GM12878 (cell line): Measurements from ENCODE around the gene FEN1.

Experiments used
- EP300 ChIP-seq, 2 experiments: fragments of 150-350 bp in 1 of 2; IDR thresholded peaks; 2 replicates each; pipeline ENCODE4 v1.6.1; 2011 to 2012; ENCODE audit warnings: low read depth in 2 of 2, low read length in 2 of 2, borderline replicate concordance in 1 of 2, improper control_type of control experiment in 1 of 2, inconsistent platforms in 1 of 2; ENCODE audit not compliant: control insufficient read depth in 1 of 2
- FOXM1 ChIP-seq: IDR thresholded peaks from 2 replicates; pipeline ENCODE4 v1.6.1; 2012; ENCODE audit warnings: low read depth, mild to moderate bottlenecking, inconsistent platforms, low read length, moderate library complexity
- MXI1 ChIP-seq: fragments of 150-350 bp; IDR thresholded peaks from 2 replicates; pipeline ENCODE4 v1.6.1; 2011; ENCODE audit warnings: low read depth, mild to moderate bottlenecking, inconsistent platforms, low read length, improper control_type of control experiment
- NFYB ChIP-seq: IDR thresholded peaks from 2 replicates; pipeline ENCODE4 v1.6.1; 2011; ENCODE audit warnings: low read depth, mild to moderate bottlenecking, low read length, improper control_type of control experiment, moderate library complexity; ENCODE audit not compliant: insufficient read depth
- NR2C2 ChIP-seq: IDR thresholded peaks from 2 replicates; pipeline ENCODE4 v1.6.1; 2011; ENCODE audit warnings: borderline replicate concordance, low read depth; ENCODE audit not compliant: control insufficient read depth, insufficient read length
- POLR2A ChIP-seq: IDR thresholded peaks from 2 replicates; pipeline ENCODE4 v1.6.1; 2011; ENCODE audit warnings: low read depth, mild to moderate bottlenecking, low read length
- TARDBP ChIP-seq: IDR thresholded peaks from 2 replicates; pipeline ENCODE4 v1.6.1; 2016; ENCODE audit warnings: borderline replicate concordance
- TF ChIP-seq, protein P1 (sequence below), 3 experiments: IDR thresholded peaks in 2 of 3; conservative IDR thresholded peaks in 1 of 3; 2 replicates each; pipeline ENCODE4 v1.5.1; 2011; ENCODE audit warnings: low read depth in 3 of 3, low read length in 3 of 3, mild to moderate bottlenecking in 3 of 3, control low read depth in 2 of 3, moderate library complexity in 2 of 3, inconsistent platforms in 1 of 3, mixed read lengths in 1 of 3; ENCODE audit not compliant: control insufficient read depth in 2 of 3, insufficient read depth in 1 of 3; ENCODE audit errors: extremely low read depth in 1 of 3
- TF ChIP-seq, protein P2 (sequence below): IDR thresholded peaks from 2 replicates; pipeline ENCODE4 v1.6.1; 2012; ENCODE audit warnings: low read depth, low read length, improper control_type of control experiment
- TF ChIP-seq, protein P3 (sequence below): fragments of 450-650 bp; IDR thresholded peaks from 2 replicates; pipeline ENCODE4 v1.6.1; 2014; ENCODE audit warnings: mild to moderate bottlenecking
- TF ChIP-seq, protein P4 (sequence below): IDR thresholded peaks from 2 replicates; pipeline ENCODE4 v1.6.1; 2012; ENCODE audit warnings: low read length, inconsistent platforms
- TF ChIP-seq, protein P5 (sequence below): IDR thresholded peaks from 2 replicates; pipeline ENCODE4 v1.6.1; 2011; ENCODE audit warnings: borderline replicate concordance, low read depth, mild to moderate bottlenecking, moderate library complexity, mixed read lengths, low read length; ENCODE audit not compliant: insufficient read depth; ENCODE audit errors: extremely low read length

DNA sequence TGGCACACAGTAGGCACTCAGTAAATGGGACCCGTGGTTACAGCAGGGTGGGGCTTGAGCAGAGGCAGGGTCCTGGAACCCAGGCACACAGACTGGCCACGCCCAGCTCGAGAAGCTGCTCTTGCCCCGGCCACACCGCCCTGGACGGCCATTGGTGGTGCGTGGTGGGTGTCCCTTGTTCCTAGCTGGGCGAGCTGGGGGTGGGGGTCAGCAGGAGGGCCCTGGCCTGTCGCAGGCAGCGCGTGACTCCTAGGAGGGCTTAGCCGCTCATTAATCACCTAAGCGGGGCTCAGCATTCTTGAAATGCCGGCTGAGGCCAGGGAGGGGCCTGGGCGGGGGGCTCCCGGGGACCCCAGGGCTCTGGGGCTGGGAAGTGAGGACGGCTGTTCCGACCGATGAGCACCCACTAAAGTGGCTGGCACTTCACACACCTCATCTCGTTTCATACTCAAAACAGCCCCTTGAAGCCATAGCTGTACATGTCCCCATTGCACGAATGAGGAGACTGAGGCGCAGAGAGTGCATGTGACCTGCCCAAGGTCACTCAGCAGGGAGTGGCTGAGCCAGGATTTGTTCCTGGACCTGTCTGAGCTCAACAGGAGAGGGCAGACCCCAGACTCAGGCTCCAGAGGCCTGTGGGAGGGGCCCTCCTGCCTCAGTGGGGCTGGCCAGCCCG is 28.6 kb upstream of the FEN1 start:
- TF ChIP-seq, protein P1, sequence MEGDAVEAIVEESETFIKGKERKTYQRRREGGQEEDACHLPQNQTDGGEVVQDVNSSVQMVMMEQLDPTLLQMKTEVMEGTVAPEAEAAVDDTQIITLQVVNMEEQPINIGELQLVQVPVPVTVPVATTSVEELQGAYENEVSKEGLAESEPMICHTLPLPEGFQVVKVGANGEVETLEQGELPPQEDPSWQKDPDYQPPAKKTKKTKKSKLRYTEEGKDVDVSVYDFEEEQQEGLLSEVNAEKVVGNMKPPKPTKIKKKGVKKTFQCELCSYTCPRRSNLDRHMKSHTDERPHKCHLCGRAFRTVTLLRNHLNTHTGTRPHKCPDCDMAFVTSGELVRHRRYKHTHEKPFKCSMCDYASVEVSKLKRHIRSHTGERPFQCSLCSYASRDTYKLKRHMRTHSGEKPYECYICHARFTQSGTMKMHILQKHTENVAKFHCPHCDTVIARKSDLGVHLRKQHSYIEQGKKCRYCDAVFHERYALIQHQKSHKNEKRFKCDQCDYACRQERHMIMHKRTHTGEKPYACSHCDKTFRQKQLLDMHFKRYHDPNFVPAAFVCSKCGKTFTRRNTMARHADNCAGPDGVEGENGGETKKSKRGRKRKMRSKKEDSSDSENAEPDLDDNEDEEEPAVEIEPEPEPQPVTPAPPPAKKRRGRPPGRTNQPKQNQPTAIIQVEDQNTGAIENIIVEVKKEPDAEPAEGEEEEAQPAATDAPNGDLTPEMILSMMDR (IDR thresholded peaks at IDR 0.05 in 2 of 3, conservative IDR thresholded peaks at IDR 0.05 in 1 of 3; ENCODE audit: control insufficient read depth in 2 of 3, extremely low read depth in 1 of 3, insufficient read depth in 1 of 3, low read depth in 3 of 3, low read length in 3 of 3) = no peak
- TF ChIP-seq TARDBP = no peak
- TF ChIP-seq, protein P2, sequence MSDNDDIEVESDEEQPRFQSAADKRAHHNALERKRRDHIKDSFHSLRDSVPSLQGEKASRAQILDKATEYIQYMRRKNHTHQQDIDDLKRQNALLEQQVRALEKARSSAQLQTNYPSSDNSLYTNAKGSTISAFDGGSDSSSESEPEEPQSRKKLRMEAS = no peak
- TF ChIP-seq NR2C2 = no peak
- TF ChIP-seq, protein P3, sequence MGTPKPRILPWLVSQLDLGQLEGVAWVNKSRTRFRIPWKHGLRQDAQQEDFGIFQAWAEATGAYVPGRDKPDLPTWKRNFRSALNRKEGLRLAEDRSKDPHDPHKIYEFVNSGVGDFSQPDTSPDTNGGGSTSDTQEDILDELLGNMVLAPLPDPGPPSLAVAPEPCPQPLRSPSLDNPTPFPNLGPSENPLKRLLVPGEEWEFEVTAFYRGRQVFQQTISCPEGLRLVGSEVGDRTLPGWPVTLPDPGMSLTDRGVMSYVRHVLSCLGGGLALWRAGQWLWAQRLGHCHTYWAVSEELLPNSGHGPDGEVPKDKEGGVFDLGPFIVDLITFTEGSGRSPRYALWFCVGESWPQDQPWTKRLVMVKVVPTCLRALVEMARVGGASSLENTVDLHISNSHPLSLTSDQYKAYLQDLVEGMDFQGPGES = no peak
- no peak for TF ChIP-seq FOXM1
- TF ChIP-seq, protein P4, sequence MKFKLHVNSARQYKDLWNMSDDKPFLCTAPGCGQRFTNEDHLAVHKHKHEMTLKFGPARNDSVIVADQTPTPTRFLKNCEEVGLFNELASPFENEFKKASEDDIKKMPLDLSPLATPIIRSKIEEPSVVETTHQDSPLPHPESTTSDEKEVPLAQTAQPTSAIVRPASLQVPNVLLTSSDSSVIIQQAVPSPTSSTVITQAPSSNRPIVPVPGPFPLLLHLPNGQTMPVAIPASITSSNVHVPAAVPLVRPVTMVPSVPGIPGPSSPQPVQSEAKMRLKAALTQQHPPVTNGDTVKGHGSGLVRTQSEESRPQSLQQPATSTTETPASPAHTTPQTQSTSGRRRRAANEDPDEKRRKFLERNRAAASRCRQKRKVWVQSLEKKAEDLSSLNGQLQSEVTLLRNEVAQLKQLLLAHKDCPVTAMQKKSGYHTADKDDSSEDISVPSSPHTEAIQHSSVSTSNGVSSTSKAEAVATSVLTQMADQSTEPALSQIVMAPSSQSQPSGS = no peak
- TF ChIP-seq, protein P5, sequence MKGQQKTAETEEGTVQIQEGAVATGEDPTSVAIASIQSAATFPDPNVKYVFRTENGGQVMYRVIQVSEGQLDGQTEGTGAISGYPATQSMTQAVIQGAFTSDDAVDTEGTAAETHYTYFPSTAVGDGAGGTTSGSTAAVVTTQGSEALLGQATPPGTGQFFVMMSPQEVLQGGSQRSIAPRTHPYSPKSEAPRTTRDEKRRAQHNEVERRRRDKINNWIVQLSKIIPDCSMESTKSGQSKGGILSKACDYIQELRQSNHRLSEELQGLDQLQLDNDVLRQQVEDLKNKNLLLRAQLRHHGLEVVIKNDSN = no peak
- no peak for TF ChIP-seq NFYB
- no peak for TF ChIP-seq POLR2A
- no peak for TF ChIP-seq MXI1
- TF ChIP-seq EP300 (IDR thresholded peaks at IDR 0.05; ENCODE audit: borderline replicate concordance in 1 of 2, control insufficient read depth in 1 of 2, low read depth in 2 of 2, low read length in 2 of 2) = no peak
